Endothelial cell of umbilical vein (primary cell): Measurements from ENCODE around the gene RAD51B. TPM values are rescaled to one million over a fixed set of nuclear protein-coding genes. Genes with fewer than 3 reads are reported as not detected.

ENCODE experiments used
- BruUV-seq: library from RNA; stranded (reverse); fragments of 400-500 nt; replicated peaks from 2 replicates; lab custom pipeline; 2021; lab: Mats Ljungman, UMichigan
- CTCF ChIA-PET: fragments of 300-600, 350-600 bp; sonication (Branson Sonifier 250); formaldehyde crosslinking; loops from one replicate; lab custom pipeline; 2021; ENCODE audit warnings: antibody characterized with exemption, inconsistent platforms; lab: Charles Lee
- POLR2A ChIA-PET: fragments of 300-600, 350-600 bp; sonication (Branson Sonifier 250); formaldehyde crosslinking; loops from one replicate; lab custom pipeline; 2021; ENCODE audit warnings: antibody characterized with exemption, inconsistent platforms; lab: Charles Lee
- DNase-seq: peaks from one replicate; pipeline ENCODE4 v3.0.0-alpha.2; 2011; ENCODE audit warnings: low read depth, low spot score
- FAIRE-seq: peaks from 2 replicates; lab custom pipeline; 2011; peaks lifted over from hg19 to GRCh38; lab: Jason Lieb, UNC
- H2AFZ ChIP-seq: 2 replicates; pipeline ENCODE4 v1.6.0; 2012; ENCODE audit warnings: low read depth, low read length, control low read depth, inconsistent platforms
- H3K27ac ChIP-seq: 2 replicates; pipeline ENCODE4 v1.5.1; 2011; ENCODE audit warnings: low read depth, mild to moderate bottlenecking, control low read depth, low read length, moderate library complexity; ENCODE audit not compliant: insufficient read depth
- H3K27me3 ChIP-seq, 2 experiments: 2 replicates each; pipeline versions ENCODE4 v1.6.0 to v1.6.1; 2011; ENCODE audit warnings: low read length in 2 of 2, mixed read lengths in 1 of 2; ENCODE audit not compliant: control insufficient read depth in 2 of 2, insufficient read depth in 2 of 2
- H3K36me3 ChIP-seq, 2 experiments: 2 replicates in 1 of 2; 3 replicates in 1 of 2; pipeline ENCODE4 v1.5.1; 2011; ENCODE audit warnings: low read length in 2 of 2, mild to moderate bottlenecking in 1 of 2, moderate library complexity in 1 of 2; ENCODE audit not compliant: control insufficient read depth in 2 of 2, insufficient read depth in 2 of 2; ENCODE audit errors: extremely low read depth in 1 of 2
- H3K4me1 ChIP-seq: 3 replicates; pipeline ENCODE4 v1.5.1; 2011; ENCODE audit warnings: mild to moderate bottlenecking, low read length; ENCODE audit not compliant: control insufficient read depth, insufficient read depth; ENCODE audit errors: extremely low read depth
- H3K4me2 ChIP-seq: 2 replicates; pipeline ENCODE4 v1.6.1; 2011; ENCODE audit warnings: low read length, control low read depth, mixed read lengths; ENCODE audit not compliant: insufficient read depth
- H3K4me3 ChIP-seq, 3 experiments: fragments of 200-600 bp in 1 of 3; sonication (generic), shearing (Covaris generic) in 1 of 3; replicated peaks in 1 of 3; 2 replicates each; pipeline ENCODE4 v1.5.1; 2011 to 2016; ENCODE audit warnings: control low read depth in 3 of 3, low read length in 3 of 3, mild to moderate bottlenecking in 2 of 3, inconsistent platforms in 1 of 3, low read depth in 1 of 3, moderate library complexity in 1 of 3; ENCODE audit not compliant: insufficient read depth in 1 of 3
- H3K79me2 ChIP-seq: 2 replicates; pipeline ENCODE4 v1.6.0; 2012; ENCODE audit warnings: low read length, inconsistent platforms; ENCODE audit not compliant: control insufficient read depth, insufficient read depth
- H3K9ac ChIP-seq: replicated peaks from 2 replicates; pipeline ENCODE3; 2011; ENCODE audit warnings: low read length, control low read depth; ENCODE audit not compliant: insufficient read depth; ENCODE audit errors: extremely low read depth
- H3K9me1 ChIP-seq: replicated peaks from 3 replicates; pipeline ENCODE4 v1.6.0; 2011; ENCODE audit warnings: mild to moderate bottlenecking, low read length; ENCODE audit not compliant: control insufficient read depth, insufficient read depth; ENCODE audit errors: extremely low read depth
- H3K9me3 ChIP-seq: replicated peaks from 2 replicates; pipeline ENCODE4 v1.5.1; 2012; ENCODE audit warnings: low read length, inconsistent platforms; ENCODE audit not compliant: control insufficient read depth, insufficient read depth
- H4K20me1 ChIP-seq: replicated peaks from 2 replicates; pipeline ENCODE3; 2011; ENCODE audit warnings: mild to moderate bottlenecking, low read length; ENCODE audit not compliant: control insufficient read depth, insufficient read depth; ENCODE audit errors: extremely low read depth
- CTCF ChIP-seq, 2 donors: IDR thresholded peaks; 1 replicate in 1 of 2; 2 replicates in 1 of 2; pipeline ENCODE4 v1.5.1; 2011; ENCODE audit warnings: low read length in 2 of 2, mild to moderate bottlenecking in 2 of 2, moderate library complexity in 2 of 2, control low read depth in 1 of 2, inconsistent platforms in 1 of 2, low read depth in 1 of 2; ENCODE audit not compliant: insufficient read depth in 1 of 2; ENCODE audit errors: extremely low read depth in 1 of 2
- EZH2 ChIP-seq: IDR thresholded peaks from 2 replicates; pipeline ENCODE4 v1.6.1; 2012; ENCODE audit warnings: borderline replicate concordance, low read depth, mild to moderate bottlenecking, moderate library complexity, low read length, inconsistent platforms; ENCODE audit not compliant: severe bottlenecking
- FOS ChIP-seq: IDR thresholded peaks from 2 replicates; pipeline ENCODE4 v1.6.1; 2011; ENCODE audit warnings: mild to moderate bottlenecking, low read length, moderate library complexity, borderline replicate concordance; ENCODE audit not compliant: insufficient read depth
- GATA2 ChIP-seq: IDR thresholded peaks from 2 replicates; pipeline ENCODE4 v1.7.0; 2011; ENCODE audit warnings: low read depth, mild to moderate bottlenecking, moderate library complexity, mixed read lengths, low read length; ENCODE audit not compliant: insufficient read length, insufficient read depth
- JUN ChIP-seq: IDR thresholded peaks from 2 replicates; pipeline ENCODE4 v1.6.1; 2011; ENCODE audit warnings: borderline replicate concordance, low read depth; ENCODE audit not compliant: insufficient read length, insufficient read depth
- MAX ChIP-seq: IDR thresholded peaks from 2 replicates; pipeline ENCODE4 v1.6.1; 2011; ENCODE audit not compliant: insufficient read depth, insufficient read length
- MYC ChIP-seq: IDR thresholded peaks from one replicate; pipeline ENCODE4 v1.6.1; 2011; ENCODE audit warnings: mild to moderate bottlenecking, low read depth, low read length
- POLR2A ChIP-seq: IDR thresholded peaks from 2 replicates; pipeline ENCODE4 v1.6.1; 2012; ENCODE audit warnings: low read depth, mild to moderate bottlenecking, control low read depth, low read length
- POLR2AphosphoS5 ChIP-seq: IDR thresholded peaks from 2 replicates; pipeline ENCODE4 v1.6.1; 2012; ENCODE audit warnings: low read depth, mild to moderate bottlenecking, control low read depth, low read length, moderate library complexity; ENCODE audit not compliant: insufficient read depth
- dilution Hi-C: fragments of 300-500 bp; cut with MboI; formaldehyde crosslinking; loops from one replicate; pipeline ENCODE4 v1.15.0; 2019; ENCODE audit warnings: low sequenced_read_pairs; ENCODE audit not compliant: extremely low pct_ligation_motif_present
- intact Hi-C: fragments of 100-400 bp; cut with micrococcal nuclease; formaldehyde crosslinking; loops from one replicate; pipeline ENCODE4 v1.10.0; 2022
- polyA plus RNA-seq, 4 experiments: library from polyadenylated mRNA; depleted of rRNA in 3 of 4; stranded (reverse) in 3 of 4; unstranded in 1 of 4; fragments of >200 nt; gene quantifications; 2 replicates each; pipeline versions ENCODE4 v1.2.1 to v1.2.3, GENCODE V29; 2011 to 2012; ENCODE audit warnings: missing spikeins in 1 of 4
- total RNA-seq: library from RNA; stranded (reverse); gene quantifications from 2 replicates; pipeline ENCODE4 v1.2.3, GENCODE V29; 2021

The RAD51B gene
- total and polyA plus RNA-seq, 2 donors (not counting 3 experiments of a cell fraction or from before 2014, with no cell fraction given), result 3.9 to 19.0 TPM

- BruUV-seq, result no TSS peak
- peaks cover 21% of the 10 kb centered on the region for H3K4me1 ChIP-seq
- no peak overlapping the region for H3K4me3 ChIP-seq
- no peaks in the 10 kb centered on the region for H3K9me3 ChIP-seq
- DNase-seq (no peak), FAIRE-seq (peak; percentile 38)
- no peaks in the 10 kb centered on the region for H3K9me1 ChIP-seq
- H4K20me1 ChIP-seq, result no peaks in the 10 kb centered on the region
- no peak overlapping the region for H3K9ac ChIP-seq
- no peak overlapping the region for H3K4me2 ChIP-seq
- dilution Hi-C loops (no loop called here), intact Hi-C loops (no loop called here)
- H3K27ac ChIP-seq, result no peak overlapping the region
- TF ChIP-seq CTCF (IDR thresholded peaks at IDR 0.05; ENCODE audit: extremely low read depth in 1 of 2, insufficient read depth in 1 of 2, low read depth in 1 of 2, low read length in 2 of 2) (no peak), FOS (no peak), GATA2 (no peak), JUN (no peak), POLR2A (no peak), MAX (no peak), POLR2AphosphoS5 (no peak), MYC (no peak), EZH2 (no peak)
- no peaks in the 10 kb centered on the region for H3K36me3 ChIP-seq
- POLR2A ChIA-PET, result no interaction called here
- H2AFZ ChIP-seq, result no peak overlapping the region
- CTCF ChIA-PET, result no interaction called here
- H3K27me3 ChIP-seq, result no peaks in the 10 kb centered on the region
- H3K79me2 ChIP-seq, result no peaks in the 10 kb centered on the region
Measured at GRCh38 chr14:68473794-68474193, 654.2 kb downstream of the RAD51B start.
